Fibroblast of villous mesenchyme (primary cell): ENCODE measurements around the gene CALHM1. TPM values are rescaled to one million over a fixed set of nuclear protein-coding genes. Genes with fewer than 3 reads are reported as not detected.

Source experiments
- DNase-seq: peaks from one replicate; pipeline ENCODE4 v3.0.0-alpha.2; 2010; ENCODE audit warnings: low read depth
- H3K4me3 ChIP-seq: 2 replicates; pipeline ENCODE4 v1.5.1; 2011; ENCODE audit warnings: low read depth, mild to moderate bottlenecking, low read length
- total RNA-seq: library from RNA; depleted of rRNA; stranded (reverse); fragments of >200 nt; gene quantifications from 2 replicates; pipeline ENCODE4 v1.2.3, GENCODE V29; 2012
- TF ChIP-seq, protein P1 (sequence below): IDR thresholded peaks from 2 replicates; pipeline ENCODE4 v1.5.1; 2012; ENCODE audit warnings: low read depth, mild to moderate bottlenecking, low read length; ENCODE audit not compliant: insufficient read depth

The CALHM1 gene
- total RNA-seq, 1 donor: not detected

DNA sequence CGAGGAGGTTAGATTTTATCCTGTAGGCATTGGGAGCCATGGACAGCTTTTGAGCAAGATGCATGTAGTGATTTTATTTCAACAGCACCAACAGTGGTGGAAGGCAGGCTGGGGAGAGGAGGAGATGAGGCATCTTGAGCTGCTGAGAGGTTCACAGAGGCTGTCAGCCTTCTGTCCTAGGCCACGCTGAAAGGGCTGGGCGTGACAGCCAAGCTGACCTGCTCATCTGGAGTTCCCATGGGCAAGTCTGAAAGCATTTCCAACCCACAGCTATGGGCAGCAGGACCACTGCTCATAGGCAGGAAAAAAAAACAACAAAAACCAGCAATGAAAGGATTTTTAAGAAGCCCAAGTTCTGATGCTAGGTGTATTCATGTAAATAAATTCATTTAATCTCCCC lies 42.5 kb upstream of the CALHM1 start:
- no peak overlapping the region for H3K4me3 ChIP-seq
- TF ChIP-seq, protein P1, sequence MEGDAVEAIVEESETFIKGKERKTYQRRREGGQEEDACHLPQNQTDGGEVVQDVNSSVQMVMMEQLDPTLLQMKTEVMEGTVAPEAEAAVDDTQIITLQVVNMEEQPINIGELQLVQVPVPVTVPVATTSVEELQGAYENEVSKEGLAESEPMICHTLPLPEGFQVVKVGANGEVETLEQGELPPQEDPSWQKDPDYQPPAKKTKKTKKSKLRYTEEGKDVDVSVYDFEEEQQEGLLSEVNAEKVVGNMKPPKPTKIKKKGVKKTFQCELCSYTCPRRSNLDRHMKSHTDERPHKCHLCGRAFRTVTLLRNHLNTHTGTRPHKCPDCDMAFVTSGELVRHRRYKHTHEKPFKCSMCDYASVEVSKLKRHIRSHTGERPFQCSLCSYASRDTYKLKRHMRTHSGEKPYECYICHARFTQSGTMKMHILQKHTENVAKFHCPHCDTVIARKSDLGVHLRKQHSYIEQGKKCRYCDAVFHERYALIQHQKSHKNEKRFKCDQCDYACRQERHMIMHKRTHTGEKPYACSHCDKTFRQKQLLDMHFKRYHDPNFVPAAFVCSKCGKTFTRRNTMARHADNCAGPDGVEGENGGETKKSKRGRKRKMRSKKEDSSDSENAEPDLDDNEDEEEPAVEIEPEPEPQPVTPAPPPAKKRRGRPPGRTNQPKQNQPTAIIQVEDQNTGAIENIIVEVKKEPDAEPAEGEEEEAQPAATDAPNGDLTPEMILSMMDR: no peak
- DNase-seq: no peak

DNA sequence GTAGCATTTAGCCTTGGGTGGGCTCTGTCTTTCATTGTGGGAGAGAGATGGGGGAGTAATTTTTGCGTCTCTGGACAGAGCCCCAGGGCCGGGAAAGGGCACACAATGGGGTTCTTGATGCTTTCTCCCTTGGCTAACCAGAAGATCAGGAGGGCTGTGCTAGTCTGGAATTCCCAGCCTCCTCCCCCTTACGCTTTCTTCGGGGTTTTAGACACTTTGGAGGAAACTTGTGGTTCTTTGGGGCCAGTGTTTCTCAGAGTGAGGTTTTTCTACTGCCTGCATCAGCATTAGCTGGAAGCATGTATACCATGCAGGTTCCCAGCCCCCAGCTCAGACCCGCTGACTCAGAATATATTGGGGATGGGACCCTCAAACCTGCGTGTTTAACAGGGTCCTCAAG lies 41.8 kb upstream of the CALHM1 start:
- DNase-seq: no peak
- TF ChIP-seq, protein P1: no peak
- no peak overlapping the region for H3K4me3 ChIP-seq

DNA sequence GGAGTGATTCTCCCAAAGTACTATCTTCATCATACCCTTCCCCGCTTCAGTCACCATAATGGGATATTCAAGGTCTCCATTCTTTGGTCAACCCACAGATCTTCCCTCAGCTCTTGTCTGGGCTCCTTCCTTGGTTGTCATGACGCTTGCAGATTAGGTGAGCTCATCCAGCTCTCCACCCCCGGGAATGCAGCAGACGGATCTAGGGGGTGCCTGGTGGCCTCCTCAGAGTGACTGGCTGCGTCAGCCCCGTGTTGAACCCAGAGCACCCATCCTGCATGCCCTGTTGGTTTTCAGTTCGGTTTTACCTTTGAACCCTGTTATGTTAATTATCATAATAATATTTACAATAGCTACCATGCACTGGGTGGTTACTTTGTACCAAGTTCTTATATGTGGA lies 41.2 kb upstream of the CALHM1 start:
- TF ChIP-seq, protein P1: no peak
- DNase-seq: no peak
- no peak overlapping the region for H3K4me3 ChIP-seq

DNA sequence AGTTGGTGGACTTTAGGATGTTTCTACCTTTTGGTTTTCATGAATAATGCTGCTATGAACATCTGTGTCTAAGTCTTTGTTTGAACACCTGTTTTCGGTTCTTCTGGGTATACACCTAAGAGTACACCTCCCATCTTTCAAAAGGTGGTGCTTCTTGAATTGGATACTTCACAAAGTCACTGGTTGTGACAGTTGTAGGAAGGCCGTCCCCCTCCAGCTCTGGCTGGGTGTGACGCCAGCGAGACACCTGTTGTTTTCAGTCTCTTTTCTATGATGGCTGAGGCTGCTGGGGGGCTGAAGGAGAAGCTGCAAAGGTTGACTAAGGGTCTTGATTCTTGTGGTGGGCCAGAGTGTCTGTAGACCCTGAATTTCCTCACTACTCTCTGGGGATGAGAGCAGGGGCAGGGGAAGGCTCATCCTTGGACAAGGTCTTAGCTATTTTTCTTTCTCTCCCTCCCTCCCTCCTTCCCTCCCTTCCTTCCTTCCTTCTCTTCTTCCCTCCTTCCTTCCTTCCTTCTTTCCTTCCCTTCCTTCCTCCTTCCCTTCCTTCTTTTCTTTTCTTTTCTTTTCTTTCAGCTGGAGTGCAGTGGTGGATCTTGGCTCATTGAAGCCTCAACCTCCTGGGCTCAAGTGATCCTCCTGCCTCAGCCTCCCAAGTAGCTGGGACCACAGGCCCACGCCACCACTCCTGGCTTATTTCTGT lies 40.4 kb upstream of the CALHM1 start:
- TF ChIP-seq, protein P1: no peak
- no peak overlapping the region for H3K4me3 ChIP-seq
- DNase-seq: no peak

DNA sequence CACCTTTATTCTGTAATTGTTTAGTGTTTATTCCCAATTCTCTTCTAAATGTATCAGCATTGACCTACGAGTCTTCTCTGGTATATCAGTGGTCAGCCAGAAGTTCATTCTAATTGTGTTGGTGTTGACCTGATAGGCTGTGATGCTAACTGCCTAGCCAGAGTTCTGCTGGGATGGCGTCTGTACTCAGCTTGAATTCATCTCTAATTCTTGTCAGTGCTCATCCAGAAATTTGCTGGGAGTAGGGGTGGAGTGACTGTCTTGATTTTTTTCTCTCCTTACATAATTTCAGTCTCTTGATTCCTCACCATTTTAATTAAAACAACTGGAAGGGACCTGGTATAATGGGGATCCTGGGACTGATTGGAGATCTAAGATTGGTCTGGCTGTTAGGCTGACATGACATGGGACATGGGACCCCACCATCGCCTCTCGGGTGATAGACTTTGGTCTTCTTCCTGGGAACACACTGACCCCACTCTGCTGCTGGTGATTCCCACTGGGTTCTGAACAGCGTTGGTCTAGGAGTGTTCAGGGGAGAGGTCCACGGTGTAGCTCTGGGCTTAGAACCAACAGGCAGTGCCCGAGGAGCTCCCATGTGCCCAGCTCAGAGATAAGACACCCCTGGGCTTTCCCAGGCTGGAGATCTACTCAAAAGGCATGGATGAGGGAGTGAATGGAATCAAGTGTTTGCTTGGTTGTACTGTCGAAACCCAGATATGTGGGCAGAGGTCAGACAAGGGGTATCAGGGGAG lies 38.6 kb upstream of the CALHM1 start:
- DNase-seq: no peak
- H3K4me3 ChIP-seq: no peak overlapping the region
- TF ChIP-seq, protein P1: no peak

DNA sequence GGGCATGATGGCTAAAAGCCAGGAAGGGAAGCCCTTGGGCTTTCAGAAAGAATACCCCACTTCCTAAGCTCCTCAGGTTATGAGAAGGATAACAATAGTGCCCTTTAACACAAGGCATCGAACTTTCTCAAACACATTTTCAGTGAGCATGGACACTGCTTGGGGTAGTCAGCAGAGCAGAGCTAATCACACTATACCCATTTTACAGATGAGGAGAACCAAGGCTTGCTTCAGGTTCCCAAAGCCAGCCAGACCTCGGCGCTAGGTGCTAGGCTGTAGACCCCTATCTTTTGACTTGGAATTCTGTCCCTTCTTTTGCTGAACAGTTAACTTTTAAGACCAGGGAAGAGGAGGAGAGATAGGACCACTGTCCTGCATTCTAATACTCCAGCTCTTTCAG lies 36.6 kb upstream of the CALHM1 start:
- TF ChIP-seq, protein P1: no peak
- H3K4me3 ChIP-seq: no peak overlapping the region
- DNase-seq: no peak
